Measurements from ENCODE around the gene ZNF74.

DNA sequence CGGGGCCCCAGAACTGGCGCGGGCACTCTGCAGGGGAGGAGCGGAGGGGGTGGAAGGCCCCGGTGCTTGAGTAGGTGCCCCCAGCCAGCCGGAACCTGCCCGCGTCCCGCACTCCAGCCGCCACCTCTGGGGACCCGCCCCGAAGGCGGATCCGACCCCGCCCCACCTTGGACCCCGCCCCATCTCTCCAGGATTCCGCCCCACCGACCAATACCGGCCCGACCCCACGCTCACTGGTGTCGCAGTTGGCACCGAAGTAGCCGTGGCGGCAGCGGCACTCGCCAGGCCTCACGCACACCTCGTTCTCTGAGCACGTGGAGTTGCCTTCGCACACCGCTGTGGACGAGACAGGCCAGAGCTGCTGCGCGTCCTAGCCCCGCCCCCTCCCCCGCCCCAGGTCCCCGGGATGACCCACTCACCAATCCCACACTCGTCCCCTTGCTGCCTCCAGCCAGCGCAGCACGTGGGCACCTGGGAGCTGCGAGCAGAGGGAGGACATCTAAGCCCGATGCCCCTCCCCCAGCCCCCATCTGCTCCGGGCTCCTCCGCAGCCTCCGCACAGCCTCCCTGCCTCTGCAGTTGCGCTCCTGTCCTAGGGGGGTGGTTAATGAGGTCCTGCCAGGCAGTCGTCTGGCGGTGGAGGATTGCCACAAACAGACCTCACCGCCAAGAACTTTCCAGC is 37.7 kb downstream of the ZNF74 start:
- TF ChIP-seq, protein P1, sequence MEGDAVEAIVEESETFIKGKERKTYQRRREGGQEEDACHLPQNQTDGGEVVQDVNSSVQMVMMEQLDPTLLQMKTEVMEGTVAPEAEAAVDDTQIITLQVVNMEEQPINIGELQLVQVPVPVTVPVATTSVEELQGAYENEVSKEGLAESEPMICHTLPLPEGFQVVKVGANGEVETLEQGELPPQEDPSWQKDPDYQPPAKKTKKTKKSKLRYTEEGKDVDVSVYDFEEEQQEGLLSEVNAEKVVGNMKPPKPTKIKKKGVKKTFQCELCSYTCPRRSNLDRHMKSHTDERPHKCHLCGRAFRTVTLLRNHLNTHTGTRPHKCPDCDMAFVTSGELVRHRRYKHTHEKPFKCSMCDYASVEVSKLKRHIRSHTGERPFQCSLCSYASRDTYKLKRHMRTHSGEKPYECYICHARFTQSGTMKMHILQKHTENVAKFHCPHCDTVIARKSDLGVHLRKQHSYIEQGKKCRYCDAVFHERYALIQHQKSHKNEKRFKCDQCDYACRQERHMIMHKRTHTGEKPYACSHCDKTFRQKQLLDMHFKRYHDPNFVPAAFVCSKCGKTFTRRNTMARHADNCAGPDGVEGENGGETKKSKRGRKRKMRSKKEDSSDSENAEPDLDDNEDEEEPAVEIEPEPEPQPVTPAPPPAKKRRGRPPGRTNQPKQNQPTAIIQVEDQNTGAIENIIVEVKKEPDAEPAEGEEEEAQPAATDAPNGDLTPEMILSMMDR (IDR thresholded peaks at IDR 0.05 in 2 of 3, conservative IDR thresholded peaks at IDR 0.05 in 1 of 3; ENCODE audit: control insufficient read depth in 2 of 3, extremely low read depth in 1 of 3, insufficient read depth in 1 of 3, low read depth in 3 of 3, low read length in 3 of 3), result no peak
- TF ChIP-seq ESRRA (IDR thresholded peaks at IDR 0.05; ENCODE audit: low read length), result no peak
- TF ChIP-seq, protein P2, sequence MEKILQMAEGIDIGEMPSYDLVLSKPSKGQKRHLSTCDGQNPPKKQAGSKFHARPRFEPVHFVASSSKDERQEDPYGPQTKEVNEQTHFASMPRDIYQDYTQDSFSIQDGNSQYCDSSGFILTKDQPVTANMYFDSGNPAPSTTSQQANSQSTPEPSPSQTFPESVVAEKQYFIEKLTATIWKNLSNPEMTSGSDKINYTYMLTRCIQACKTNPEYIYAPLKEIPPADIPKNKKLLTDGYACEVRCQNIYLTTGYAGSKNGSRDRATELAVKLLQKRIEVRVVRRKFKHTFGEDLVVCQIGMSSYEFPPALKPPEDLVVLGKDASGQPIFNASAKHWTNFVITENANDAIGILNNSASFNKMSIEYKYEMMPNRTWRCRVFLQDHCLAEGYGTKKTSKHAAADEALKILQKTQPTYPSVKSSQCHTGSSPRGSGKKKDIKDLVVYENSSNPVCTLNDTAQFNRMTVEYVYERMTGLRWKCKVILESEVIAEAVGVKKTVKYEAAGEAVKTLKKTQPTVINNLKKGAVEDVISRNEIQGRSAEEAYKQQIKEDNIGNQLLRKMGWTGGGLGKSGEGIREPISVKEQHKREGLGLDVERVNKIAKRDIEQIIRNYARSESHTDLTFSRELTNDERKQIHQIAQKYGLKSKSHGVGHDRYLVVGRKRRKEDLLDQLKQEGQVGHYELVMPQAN (conservative IDR thresholded peaks at IDR 0.05), result no peak
- TF ChIP-seq YY1 (IDR thresholded peaks at IDR 0.05; ENCODE audit: low read depth, low read length), result no peak
- TF ChIP-seq EZH2 (IDR thresholded peaks at IDR 0.05; ENCODE audit: borderline replicate concordance, control insufficient read depth, low read depth, low read length), result no peak
- no peak for TF ChIP-seq SIN3A (IDR thresholded peaks at IDR 0.05; ENCODE audit: low read depth, low read length)
- TF ChIP-seq SP1 (IDR thresholded peaks at IDR 0.05; ENCODE audit: low read depth, low read length), result no peak
- no peak for TF ChIP-seq SMC3 (IDR thresholded peaks at IDR 0.05; ENCODE audit: borderline replicate concordance, low read length)
- no peak for TF ChIP-seq NR2C2 (IDR thresholded peaks at IDR 0.05; ENCODE audit: borderline replicate concordance, control insufficient read depth, insufficient read length, low read depth)
- no peak for TF ChIP-seq BRCA1 (IDR thresholded peaks at IDR 0.05; ENCODE audit: low read depth, low read length)
- TF ChIP-seq, protein P3, sequence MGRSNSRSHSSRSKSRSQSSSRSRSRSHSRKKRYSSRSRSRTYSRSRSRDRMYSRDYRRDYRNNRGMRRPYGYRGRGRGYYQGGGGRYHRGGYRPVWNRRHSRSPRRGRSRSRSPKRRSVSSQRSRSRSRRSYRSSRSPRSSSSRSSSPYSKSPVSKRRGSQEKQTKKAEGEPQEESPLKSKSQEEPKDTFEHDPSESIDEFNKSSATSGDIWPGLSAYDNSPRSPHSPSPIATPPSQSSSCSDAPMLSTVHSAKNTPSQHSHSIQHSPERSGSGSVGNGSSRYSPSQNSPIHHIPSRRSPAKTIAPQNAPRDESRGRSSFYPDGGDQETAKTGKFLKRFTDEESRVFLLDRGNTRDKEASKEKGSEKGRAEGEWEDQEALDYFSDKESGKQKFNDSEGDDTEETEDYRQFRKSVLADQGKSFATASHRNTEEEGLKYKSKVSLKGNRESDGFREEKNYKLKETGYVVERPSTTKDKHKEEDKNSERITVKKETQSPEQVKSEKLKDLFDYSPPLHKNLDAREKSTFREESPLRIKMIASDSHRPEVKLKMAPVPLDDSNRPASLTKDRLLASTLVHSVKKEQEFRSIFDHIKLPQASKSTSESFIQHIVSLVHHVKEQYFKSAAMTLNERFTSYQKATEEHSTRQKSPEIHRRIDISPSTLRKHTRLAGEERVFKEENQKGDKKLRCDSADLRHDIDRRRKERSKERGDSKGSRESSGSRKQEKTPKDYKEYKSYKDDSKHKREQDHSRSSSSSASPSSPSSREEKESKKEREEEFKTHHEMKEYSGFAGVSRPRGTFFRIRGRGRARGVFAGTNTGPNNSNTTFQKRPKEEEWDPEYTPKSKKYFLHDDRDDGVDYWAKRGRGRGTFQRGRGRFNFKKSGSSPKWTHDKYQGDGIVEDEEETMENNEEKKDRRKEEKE (IDR thresholded peaks at IDR 0.05), result no peak
- TF ChIP-seq BCL11A (IDR thresholded peaks at IDR 0.05; ENCODE audit: low read depth, low read length), result no peak
